Erythroblast (primary cell): ENCODE results near the gene AGBL4.

Experiments
- GATA1 ChIP-seq: IDR thresholded peaks from 2 replicates; pipeline ENCODE4 v1.6.1; 2011; ENCODE audit warnings: low read depth, mild to moderate bottlenecking, control low read depth, low read length, moderate library complexity
- POLR2A ChIP-seq: IDR thresholded peaks from 2 replicates; pipeline ENCODE4 v1.6.1; 2011; ENCODE audit warnings: mild to moderate bottlenecking, low read length

DNA sequence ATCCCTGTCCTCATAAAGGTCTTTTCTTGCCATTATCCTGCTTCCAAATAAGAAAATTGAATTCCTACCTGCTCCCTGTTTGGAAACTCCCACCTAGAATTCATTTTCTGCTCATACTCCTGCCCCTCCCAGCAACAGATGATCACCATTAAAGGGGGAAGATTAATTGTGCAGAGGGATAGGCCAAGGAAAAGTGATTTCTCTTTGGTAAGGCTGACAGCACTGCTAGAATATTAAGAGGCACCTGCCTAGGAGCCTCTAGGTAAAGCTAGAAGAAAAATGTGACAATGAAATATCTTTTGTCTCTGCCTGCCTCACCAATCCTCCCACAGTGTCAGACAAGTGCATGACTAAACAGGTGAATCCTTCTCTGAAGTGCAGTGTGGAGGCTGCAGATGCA, 1474.8 kb downstream of the AGBL4 start:
- TF ChIP-seq POLR2A (no peak), GATA1 (no peak)
